GM18507 (cell line): ENCODE measurements around the gene ZBP1.
A peak's percentile ranks its signal among the peaks of the same experiment; 100 is the strongest.

Experiments used
- DNase-seq: peaks from one replicate; pipeline ENCODE4 v3.0.0; 2011; ENCODE audit warnings: low read depth; ENCODE audit not compliant: insufficient read length; ENCODE audit errors: extremely low spot score
- FAIRE-seq: peaks from 2 replicates; lab custom pipeline; 2011; peaks lifted over from hg19 to GRCh38; lab: Jason Lieb, UNC

ZBP1 gene

GRCh38 chr20:57608516-57608915, 11.7 kb downstream of the ZBP1 start:
- DNase-seq (no peak), FAIRE-seq (no peak)

DNA sequence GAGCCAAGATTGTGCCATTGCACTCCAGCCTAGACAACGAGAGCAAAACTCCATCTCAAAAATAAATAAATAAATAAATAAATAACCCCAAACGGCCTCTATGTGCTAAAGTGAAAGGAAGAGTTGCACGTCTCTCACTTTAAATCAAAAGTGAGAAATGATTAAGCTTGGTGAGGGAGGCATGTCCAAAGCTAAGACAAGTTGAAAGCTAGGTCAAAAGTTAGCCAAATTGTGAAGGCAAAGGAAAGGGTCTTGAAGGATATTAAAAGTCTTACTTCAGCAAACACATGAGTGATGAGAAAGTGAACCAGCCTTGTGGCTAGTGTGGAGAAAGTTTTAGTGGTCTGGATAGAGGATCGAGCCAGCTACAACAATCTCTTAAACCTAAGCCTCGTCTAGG, 14.3 kb downstream of the ZBP1 start:
- DNase-seq (no peak), FAIRE-seq (peak; percentile 59)

DNA sequence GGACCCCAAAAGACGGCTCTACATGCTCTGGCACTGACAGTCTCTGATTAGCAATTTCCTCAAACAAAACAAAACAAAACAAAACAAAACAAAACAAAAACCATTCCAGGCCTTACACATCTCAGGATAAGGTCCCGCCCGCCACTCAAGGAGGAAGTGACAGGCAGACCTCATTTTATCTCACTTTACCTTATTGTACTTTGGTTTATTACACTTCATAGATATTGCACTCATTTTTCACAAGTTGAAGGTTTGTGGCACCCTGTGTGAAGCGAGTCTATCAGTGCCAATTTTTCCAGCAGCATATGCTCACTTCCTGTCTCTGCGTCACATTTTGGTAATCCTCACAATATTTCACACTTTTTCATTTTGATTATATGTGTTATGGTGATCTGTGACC, 15.2 kb downstream of the ZBP1 start:
- FAIRE-seq (no peak), DNase-seq (no peak)

DNA sequence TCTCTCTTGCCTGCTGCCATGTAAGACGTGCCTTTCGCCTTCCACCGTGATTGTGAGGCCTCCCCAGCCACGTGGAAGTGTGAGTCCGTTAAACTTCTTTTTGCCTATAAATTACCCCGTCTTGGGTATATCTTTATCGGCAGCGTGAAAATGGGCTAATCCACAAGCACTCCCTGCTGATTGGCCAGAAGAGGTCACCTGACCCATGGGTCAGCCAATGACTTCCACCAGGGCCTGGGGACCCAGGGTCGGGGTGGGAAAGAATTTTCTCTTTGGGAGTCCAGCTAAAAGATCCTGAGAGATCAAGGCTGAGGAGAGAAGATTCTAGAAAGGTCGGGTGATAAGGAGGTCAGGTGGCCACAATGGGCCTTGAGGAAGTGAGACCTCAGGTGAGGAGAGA, 17.1 kb downstream of the ZBP1 start:
- DNase-seq, result no peak

DNA sequence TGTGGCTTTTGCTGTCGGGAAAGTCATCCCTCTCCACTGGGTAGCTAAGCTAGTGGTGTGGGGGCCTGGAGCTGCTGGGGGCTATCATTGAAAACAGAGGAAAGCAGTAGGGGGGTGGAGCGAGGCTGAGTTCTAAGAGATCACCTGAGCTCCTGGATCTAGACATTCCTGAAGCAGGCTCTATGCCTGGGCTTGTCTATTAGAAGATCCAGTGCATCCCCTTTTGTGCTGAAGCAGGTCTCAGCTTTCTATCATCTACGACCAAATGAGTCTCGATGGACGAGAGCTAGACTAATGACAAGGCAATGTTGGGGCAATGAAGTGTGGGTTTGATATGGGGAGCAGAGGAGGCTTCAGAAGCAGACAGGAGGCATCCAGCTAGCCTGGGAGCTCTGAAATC, 18.5 kb downstream of the ZBP1 start:
- no peak for DNase-seq
- FAIRE-seq, result no peak

More for the DNA sequence above, 17.1 kb downstream of the ZBP1 start:
- no peak for FAIRE-seq

DNA sequence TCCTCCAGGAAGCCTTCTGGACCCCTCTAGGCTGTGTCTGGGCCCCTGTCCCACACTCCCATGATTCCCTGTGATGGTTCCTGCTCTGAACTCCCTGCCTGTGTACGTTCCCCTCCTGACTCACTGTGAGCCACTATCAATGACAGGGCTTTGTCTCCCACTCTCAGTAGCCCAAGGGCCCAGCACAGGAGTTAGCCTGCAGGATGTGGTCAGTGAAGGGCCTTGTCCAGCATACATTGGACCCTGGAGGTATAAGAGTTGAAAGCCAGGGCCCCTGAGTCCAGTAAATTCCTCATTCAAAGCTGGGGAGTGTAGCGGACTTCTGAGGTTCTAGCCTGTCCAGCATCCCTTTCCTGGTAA, 19.0 kb downstream of the ZBP1 start:
- no peak for DNase-seq
- FAIRE-seq, result no peak

GRCh38 chr20:57600320-57601210, 19.7 kb downstream of the ZBP1 start:
- no peak for FAIRE-seq
- DNase-seq, result no peak

DNA sequence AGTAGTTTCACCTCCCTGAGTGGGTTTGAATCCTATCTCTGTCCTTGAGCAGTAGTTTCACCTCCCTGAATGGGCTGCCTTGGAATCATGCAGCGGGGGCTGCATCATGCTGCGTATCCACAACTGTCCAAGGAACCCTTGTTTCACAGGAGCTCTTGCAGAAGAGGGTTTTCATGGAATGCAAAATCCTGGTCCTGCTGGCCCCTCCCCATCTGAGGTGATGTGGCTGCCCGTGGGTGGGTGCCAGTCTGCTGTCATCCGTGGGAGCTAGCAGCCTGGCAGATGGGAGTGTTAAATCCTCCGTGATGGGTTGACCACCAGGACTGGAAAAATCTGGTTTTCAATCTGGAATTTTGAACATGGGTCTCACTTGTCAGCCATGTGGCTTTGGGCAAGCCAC, 21.7 kb downstream of the ZBP1 start:
- FAIRE-seq, result no peak
- DNase-seq, result no peak

GRCh38 chr20:57598060-57598459, 22.2 kb downstream of the ZBP1 start:
- DNase-seq (no peak), FAIRE-seq (no peak)

DNA sequence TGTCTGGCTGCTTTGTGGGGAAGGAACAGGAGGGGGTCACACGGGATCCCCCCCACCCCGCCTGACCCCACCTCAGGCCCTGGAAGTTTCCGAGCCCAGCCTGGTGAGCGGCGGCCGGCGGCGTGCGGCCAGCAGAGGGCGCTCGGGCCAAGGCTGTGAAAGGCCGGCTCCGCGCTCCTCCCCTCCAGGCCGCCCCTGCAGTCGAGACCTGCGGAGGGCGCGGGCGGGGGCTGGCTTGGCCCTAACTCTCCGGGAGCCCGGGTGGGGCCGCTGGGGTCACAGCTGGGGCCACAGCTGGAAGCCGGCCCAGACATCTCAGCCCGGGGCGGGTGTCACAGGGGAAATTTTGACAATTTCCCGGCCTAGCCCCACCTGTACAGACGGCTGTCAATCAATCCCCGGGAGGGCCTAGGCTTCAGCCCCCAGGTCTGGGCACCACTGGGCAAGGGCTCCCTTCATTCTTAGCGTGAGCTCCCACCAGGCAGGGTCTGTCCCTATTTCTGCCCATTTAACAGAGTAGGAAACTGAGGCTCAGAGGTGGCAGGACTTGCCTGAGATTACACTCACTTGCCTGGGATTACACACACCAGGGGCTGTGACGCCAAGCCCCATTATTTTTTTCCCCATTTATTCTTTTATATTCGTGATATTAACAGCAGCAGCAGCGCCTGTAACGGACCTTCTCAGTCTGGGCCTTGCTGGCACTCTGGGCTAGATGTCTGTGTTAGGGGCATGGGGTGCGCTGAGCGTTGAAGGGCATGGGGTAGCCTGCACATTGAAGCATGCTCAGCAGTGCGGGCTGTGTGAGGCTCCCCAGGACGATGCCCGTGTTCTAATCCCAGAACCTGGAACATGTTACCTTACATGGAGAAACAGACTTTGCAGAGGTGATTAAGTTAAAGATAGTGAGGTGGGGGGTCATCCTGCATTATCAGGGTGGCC, 23.0 kb downstream of the ZBP1 start:
- FAIRE-seq, result peak; percentile 50

DNA sequence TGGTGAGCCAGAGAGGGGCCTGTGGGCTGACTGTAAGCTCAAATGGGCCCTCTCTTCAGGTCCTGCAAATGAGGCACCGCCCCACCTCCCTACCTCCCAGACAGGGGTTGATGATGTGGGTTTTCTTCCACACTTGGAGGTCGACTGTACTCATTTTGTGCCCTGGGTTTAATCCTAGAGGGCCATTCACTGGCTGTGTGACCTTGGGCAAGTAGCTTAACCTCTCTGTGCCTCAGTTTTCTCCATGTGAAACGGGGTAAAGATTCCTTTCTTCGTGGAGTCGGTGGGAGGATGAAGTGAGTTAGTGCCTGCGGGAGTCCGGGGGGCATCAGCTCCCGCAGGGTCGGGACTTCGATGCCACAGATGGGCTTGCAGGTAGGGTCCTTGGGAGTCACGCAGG, 23.9 kb downstream of the ZBP1 start:
- no peak for FAIRE-seq
- no peak for DNase-seq

More for the DNA sequence above, 23.0 kb downstream of the ZBP1 start:
- peak; percentile 69 for DNase-seq

- DNase-seq (no peak), FAIRE-seq (no peak)
These were observed 24.9 kb downstream of the ZBP1 start for GRCh38 chr20:57595041-57596030.

DNA sequence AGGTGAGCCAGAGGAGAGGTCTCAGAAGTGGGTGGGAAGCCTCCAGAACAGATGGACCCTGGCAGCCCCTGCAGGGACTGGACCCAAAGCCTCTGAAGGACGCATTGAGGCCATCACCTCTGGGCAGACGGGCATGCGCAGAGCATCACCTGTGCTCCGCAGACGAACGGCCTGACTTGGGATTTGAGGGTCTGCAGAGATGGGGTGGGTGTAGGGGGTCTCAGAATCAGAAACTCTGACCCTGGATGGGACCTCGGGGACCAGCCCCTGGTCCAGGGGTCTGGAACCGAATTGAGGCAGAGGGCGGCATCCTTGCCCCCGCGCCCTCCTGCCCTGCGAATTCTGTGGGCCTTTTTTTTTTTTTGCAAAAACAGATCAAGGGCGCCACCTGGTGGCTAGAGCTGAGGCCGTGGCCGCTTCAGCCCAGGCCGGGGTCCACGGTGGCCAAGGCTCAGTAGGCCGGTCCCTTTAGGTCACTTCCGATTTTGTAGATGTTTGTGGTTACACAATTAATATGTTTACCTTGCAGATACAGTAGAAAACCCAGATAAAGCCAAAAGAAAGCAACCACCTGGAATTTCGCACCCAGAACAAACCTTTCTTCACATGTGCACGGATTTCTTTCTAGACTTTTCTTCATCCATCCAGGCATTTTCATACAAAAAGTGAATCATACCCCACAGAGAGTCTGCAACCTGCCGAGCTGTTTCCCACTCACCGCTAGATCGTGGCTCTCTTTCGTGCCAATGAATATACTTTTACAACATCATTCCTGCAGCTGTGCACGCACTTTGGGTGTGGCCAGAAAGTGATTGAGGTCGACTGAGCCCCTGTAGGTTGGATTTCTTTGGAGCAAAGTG, 25.9 kb downstream of the ZBP1 start:
- DNase-seq (peak; percentile 46), FAIRE-seq (no peak)

GRCh38 chr20:57593134-57593886, 26.9 kb downstream of the ZBP1 start:
- no peak for FAIRE-seq

GRCh38 chr20:57592263-57593092, 27.7 kb downstream of the ZBP1 start:
- FAIRE-seq (no peak), DNase-seq (no peak)

More at GRCh38 chr20:57593134-57593886, 26.9 kb downstream of the ZBP1 start:
- no peak for DNase-seq

DNA sequence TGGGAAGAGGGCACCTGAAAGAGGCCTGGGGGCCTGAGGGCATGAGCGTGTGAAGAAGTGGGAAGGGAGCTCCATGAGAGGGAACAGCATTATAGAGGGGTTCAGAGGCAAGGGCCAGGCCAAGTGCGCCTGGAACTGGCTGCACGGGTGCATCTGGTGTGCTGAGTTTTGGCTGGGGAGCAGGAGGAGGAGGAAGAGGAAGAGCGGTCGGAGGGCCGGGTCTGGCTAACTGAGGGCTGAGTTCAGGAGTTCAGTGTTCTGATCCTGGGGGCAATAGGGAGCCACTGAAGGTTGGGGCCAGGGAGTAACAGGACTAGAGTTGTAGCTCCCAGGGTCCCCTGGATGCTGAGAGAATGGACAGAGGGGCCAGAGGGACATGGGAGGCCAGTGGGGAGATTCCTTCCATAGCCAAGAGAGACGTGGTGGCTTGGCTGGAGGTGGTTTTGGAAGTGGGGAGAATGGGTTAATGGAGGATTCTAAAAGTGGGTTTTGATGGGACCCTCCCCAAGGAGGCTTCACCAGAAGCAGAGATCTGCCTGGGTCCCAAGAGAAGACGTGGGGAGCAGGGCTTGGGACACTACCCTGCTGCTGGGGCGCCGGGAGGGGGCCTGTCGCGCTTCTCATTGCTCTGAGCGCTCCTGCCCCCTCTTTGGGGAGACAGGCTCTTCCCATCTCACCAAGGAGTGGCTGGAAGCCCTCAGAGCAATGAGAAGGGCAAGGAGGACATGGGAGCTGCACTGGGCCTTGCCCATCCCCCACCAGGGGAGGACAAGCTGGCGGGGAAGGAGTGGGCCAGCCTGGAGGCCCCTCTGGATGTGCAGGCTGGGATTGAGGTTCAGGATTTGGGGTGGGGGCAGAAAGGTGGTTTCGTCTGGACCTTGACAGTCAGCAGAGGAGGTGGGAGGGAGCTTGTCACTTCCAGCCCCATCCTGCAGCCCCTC, 28.7 kb downstream of the ZBP1 start:
- FAIRE-seq, result no peak
- no peak for DNase-seq
